Stimulated activated CD8-positive, alpha-beta memory T cell treated with anti-CD3 and anti-CD28 coated beads, Interleukin-7, amount 100 ng/mL, for 24 hours (primary cell): ENCODE data around the gene C1orf87.

ENCODE experiments used
- DNase-seq: peaks from one replicate; pipeline ENCODE4 v3.0.0-alpha.2; 2020; ENCODE audit warnings: low read depth

The C1orf87 gene

DNA sequence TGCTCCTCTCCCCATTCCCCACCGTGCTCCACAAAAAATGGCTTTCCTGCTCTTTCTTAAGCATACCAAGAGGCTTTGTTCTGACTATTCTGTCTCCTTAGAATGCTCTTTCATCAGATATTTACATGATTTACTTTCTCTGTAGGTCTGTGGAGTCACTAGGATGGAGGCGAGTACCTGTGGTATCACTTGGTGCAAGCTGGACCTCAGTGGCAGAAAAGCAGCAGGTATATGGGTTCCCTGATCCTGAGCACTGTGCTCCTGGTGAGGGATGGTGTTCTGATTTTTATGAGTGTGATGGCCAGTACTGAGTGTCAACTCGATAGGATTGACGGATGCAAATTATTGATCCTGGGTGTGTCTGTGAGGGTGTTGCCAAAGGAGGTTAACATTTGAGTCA lies 10.0 kb downstream of the C1orf87 start:
- no peak for DNase-seq

GRCh38 chr1:60059468-60059867 lies 14.1 kb downstream of the C1orf87 start:
- no peak for DNase-seq

DNA sequence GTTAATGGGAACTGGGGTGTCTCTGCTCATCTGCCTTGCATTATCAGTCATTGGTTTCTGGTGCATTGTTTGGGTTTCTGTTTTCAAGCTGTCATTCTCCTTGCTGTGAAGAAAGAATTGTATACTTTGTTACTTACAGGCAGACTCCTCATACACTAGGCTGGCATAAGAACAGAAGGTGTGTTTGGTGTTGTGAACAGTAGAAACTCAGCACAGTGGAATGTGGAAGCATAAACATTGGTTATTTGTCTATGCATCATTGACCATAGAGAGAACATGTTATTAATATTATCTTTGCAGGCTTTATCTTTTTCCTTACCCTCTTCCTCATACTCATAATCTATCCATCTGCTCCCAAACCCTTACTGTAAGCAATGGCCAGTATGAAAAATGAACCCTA lies 18.2 kb downstream of the C1orf87 start:
- no peak for DNase-seq

DNA sequence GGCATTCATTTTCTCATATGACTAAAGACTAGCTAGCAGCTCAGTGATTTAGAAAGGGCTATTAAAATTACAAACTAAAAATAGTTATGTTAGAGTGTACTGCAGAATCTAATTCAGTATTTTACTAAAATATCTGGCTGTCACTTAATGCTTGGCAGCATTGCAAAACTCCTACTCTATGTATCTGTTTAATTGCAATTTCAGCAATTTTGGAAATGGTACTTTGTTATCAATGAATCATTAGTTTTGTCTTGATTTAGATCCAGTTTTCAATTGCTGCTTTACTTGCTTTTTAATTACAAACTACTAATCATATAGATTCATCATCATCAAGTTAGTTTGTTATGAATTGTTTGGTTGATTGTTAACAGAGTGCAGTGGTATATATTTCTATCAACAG lies 19.2 kb downstream of the C1orf87 start:
- no peak for DNase-seq

DNA sequence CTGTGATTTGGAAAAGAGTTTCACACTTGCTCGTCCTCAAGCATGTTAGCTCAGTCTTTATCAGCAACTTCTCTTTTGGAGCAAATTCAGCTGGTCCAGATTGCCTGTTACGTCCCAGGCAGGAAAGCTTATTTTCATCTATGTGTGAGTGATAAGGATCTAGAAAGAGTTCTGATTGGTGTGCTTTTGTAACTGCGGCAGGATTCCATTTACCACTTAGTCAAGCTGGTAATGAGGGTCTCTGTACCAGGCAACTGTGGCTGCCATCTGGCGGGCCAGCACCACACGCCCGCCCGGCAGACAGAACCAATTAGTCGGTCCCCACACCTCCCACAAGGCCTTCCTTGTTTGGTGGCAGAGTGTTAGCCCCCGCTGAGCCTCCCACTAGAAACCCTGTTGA lies 21.0 kb downstream of the C1orf87 start:
- no peak for DNase-seq

- no peak for DNase-seq
Measured at GRCh38 chr1:60051191-60051590, 22.4 kb downstream of the C1orf87 start.

DNA sequence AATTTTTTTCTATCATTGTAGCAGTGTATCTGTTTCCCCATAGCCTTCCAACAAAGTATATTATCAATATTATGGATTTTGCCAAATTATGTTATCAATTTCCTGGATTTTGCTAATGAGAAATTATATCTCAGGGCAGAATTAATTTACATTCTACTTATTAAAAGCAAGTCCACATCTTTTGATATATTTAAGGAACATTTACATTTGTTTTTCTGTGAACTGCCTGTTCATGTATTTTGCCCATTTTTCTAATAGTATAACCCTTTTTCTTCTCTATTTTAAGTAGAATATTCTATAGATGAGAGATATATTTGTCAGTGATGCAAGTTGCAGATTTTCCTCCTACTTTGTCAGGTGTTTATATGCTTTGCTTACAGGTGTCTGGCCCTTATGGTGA lies 24.4 kb downstream of the C1orf87 start:
- DNase-seq = no peak

DNA sequence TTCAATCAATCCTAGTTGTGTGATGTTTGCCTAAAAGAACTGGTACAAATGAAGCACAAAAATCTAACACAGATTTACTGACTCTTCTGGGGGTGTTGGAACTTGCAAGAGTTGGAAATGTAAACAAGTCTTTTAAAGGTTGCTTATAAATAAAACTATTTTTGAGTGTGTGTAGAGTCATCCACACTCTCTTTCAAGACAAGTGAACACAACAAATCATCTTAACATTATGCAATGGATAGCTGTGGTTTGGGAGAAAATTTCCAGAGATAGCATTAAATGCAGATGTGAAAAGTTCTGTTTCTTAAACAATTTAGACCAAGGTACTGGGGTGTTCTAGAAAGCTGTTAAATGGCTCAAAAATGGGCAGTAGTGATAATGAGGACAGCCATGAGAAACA lies 28.7 kb downstream of the C1orf87 start:
- DNase-seq = no peak

- DNase-seq = no peak
Measured at GRCh38 chr1:60041783-60042182, 31.8 kb downstream of the C1orf87 start.

DNA sequence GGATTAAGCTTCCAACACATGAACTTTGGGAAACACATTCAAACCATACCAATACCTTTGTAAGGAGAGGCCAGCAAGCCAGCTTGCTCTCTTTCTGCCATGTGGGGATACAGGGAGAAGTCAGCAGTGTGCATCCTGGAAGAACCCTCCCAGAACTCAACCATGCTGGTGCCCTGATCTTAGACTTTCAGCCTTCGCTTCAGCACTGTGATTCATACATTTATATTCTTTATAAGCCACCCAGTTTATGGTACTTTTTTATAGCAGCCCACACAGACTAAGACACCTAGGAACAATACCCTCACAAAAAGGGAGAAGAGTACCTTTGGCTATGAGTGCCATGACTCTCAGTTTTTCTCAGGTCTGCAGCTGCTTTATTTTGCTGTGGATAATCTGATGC lies 35.9 kb downstream of the C1orf87 start:
- DNase-seq = no peak

DNA sequence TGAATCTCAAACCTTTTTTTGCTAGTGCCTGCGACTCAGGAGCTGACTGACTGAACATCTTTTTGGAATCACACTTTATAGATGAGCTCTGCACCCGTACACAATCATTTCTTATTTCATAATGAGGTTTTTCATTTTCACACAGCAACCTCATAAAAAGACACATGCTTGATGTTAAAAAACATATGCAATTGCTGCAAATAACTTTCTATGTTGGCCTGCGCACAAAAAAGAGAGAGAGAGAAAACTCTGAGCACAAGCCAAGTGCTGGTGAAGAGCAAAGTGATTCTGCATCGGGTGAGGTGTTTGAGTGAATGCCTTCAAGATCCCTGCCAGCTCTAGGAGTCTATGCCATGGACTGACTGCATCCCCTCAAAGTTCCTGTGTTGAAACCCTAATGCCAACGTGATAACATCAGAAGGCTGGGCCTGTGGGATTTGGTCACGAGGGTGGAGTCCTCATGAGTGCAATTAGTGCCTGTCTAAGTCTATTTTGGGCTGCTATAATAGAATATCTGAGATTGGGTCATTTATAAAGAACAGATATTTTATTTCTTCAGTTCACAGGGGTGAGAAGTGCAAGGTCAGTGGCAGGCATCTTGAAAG lies 36.6 kb downstream of the C1orf87 start:
- no peak for DNase-seq

GRCh38 chr1:60035921-60036320 lies 37.6 kb downstream of the C1orf87 start:
- DNase-seq = no peak

- no peak for DNase-seq
Measured at GRCh38 chr1:60034999-60035398, 38.6 kb downstream of the C1orf87 start.

- DNase-seq = no peak
Measured at GRCh38 chr1:60033066-60033465, 40.5 kb downstream of the C1orf87 start.

- DNase-seq = no peak
Measured at GRCh38 chr1:60031146-60031545, 42.4 kb downstream of the C1orf87 start.

DNA sequence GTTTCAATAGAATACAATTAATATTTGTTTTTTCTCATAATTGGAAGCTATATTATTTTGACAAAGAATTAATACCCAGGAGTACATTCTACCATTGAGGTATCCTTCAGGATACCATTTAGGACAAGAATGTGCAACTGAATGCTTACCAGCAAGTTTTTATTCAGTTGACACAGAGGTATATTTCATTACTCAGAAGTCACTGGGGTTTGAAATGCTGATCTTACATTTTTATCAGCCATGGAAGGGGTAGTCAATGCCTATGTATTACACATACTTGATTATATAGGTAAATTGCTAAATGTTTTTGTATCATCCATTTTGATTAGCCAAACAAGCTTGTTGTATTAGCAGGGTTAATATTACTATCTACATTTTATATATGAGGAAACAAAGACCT lies 48.0 kb downstream of the C1orf87 start:
- no peak for DNase-seq

- no peak for DNase-seq
Measured at GRCh38 chr1:60017508-60018205, 55.9 kb downstream of the C1orf87 start.

DNA sequence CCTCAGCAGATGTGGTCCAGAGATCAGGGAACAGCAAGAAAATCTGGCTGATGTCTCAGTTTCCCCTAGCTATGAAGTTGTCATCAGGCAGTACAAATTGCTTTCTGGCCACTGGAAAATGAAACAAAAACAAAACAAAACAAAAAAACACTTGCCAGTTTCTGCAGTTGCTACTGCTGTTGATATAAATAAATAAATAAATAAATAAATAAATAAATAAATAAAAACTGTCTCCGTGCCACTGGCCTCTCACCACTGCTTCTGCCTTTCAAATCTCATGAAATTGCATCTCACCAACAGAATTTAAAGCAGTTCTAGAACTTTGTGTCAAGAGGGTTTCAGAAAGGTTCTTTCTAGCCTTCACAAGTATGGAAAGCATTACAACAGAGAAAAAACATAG lies 62.9 kb downstream of the C1orf87 start:
- no peak for DNase-seq

- DNase-seq = no peak
Measured at GRCh38 chr1:60008500-60008899, 65.1 kb downstream of the C1orf87 start.

DNA sequence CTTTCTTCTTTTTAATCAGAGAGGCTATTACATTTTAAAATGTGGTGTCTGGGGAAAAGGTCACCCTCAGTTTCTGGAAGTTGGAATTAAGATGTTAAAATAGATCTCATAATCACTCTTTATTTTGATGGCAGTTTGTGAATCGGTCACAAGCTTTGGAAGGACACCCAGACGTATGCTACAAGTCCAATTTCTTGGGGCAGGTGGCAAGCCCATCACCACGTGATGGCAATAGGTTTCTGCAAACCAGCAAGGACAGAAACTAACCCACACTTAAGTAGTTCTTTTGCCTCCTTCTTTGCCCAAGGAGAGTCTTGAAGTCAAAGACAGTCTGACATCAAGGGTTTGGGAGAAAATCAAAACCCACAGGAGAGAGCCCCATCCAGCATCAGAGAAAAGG lies 72.9 kb downstream of the C1orf87 start:
- DNase-seq = no peak

GRCh38 chr1:59999746-60000145 lies 73.8 kb downstream of the C1orf87 start:
- no peak for DNase-seq

GRCh38 chr1:59999006-59999405 lies 74.6 kb downstream of the C1orf87 start:
- no peak for DNase-seq

GRCh38 chr1:59997479-59998115 lies 76.0 kb downstream of the C1orf87 start:
- no peak for DNase-seq
